ENCODE results near the gene GRM2. TPM values are rescaled to one million over a fixed set of nuclear protein-coding genes. Genes with fewer than 3 reads are reported as not detected.

Gene GRM2
- total and polyA plus RNA-seq, 8 donors: 0.06 to 0.58 (median 0.26) TPM; not detected in 4

GRCh38 chr3:51676102-51676640 lies 30.7 kb upstream of the GRM2 start:
- Histone ChIP-seq H3K27me3 (no peaks in the 10 kb centered on the region), H3K9me3 (no peaks in the 10 kb centered on the region), H3K4me3 (no peak overlapping the region), H3K36me3 (peaks cover 8 to 66% (median 60%) of the 10 kb centered on the region in 4 donors), H3K27ac (no peak overlapping the region), H3K4me1 (peaks cover 28 to 81% (median 51%) of the 10 kb centered on the region in 4 donors)
- TF ChIP-seq CTCF (IDR thresholded peaks at IDR 0.05): no peak
- no peak for TF ChIP-seq POLR2A (IDR thresholded peaks at IDR 0.05)
- no peak for TF ChIP-seq EP300 (IDR thresholded peaks at IDR 0.05)
- TF ChIP-seq POLR2AphosphoS5 (IDR thresholded peaks at IDR 0.05): no peak
- intact Hi-C loops (cut with DNase I; ENCODE audit: low total_unique reads): no loop called here
- WGBS, 5 donors: 86 to 100% (median 93%) methylated on average over 1 to 3 of the region's 3 CpGs
- DNase-seq: no peak

GRCh38 chr3:51677358-51677757 lies 29.5 kb upstream of the GRM2 start:
- H3K9me3 ChIP-seq: no peaks in the 10 kb centered on the region
- TF ChIP-seq CTCF (IDR thresholded peaks at IDR 0.05) (no peak), POLR2AphosphoS5 (IDR thresholded peaks at IDR 0.05) (no peak), POLR2A (IDR thresholded peaks at IDR 0.05) (no peak), EP300 (IDR thresholded peaks at IDR 0.05) (no peak)
- no peak overlapping the region for H3K4me3 ChIP-seq
- DNase-seq: no peak
- 79 to 90% (median 88%) methylated on average over 2 to 3 of the region's 3 CpGs for WGBS, 5 donors
- no peaks in the 10 kb centered on the region for H3K27me3 ChIP-seq
- intact Hi-C loops (cut with DNase I; ENCODE audit: low total_unique reads): no loop called here
- no peak overlapping the region for H3K27ac ChIP-seq
- H3K4me1 ChIP-seq: peaks cover 31 to 86% (median 54%) of the 10 kb centered on the region in 4 donors
- H3K36me3 ChIP-seq: peaks cover 8 to 68% (median 62%) of the 10 kb centered on the region in 4 donors

GRCh38 chr3:51678186-51678585 lies 28.7 kb upstream of the GRM2 start:
- Histone ChIP-seq H3K27me3 (no peaks in the 10 kb centered on the region), H3K36me3 (peaks cover 8 to 71% (median 63%) of the 10 kb centered on the region in 4 donors), H3K9me3 (no peaks in the 10 kb centered on the region), H3K4me3 (no peak overlapping the region), H3K27ac (no peak overlapping the region), H3K4me1 (peaks cover 23 to 81% (median 50%) of the 10 kb centered on the region in 4 donors)
- intact Hi-C loops (cut with DNase I; ENCODE audit: low total_unique reads): no loop called here
- no peak for TF ChIP-seq POLR2A (IDR thresholded peaks at IDR 0.05)
- no peak for TF ChIP-seq EP300 (IDR thresholded peaks at IDR 0.05)
- no peak for TF ChIP-seq POLR2AphosphoS5 (IDR thresholded peaks at IDR 0.05)
- no peak for TF ChIP-seq CTCF (IDR thresholded peaks at IDR 0.05)
- DNase-seq: no peak
- WGBS, 5 donors: 92 to 100% (median 100%) methylated on average over 1 of the region's 1 CpG

GRCh38 chr3:51678641-51679040 lies 28.2 kb upstream of the GRM2 start:
- intact Hi-C loops (cut with DNase I; ENCODE audit: low total_unique reads): no loop called here

More at GRCh38 chr3:51678641-51679040, 28.2 kb upstream of the GRM2 start:
- peaks cover 8 to 76% (median 67%) of the 10 kb centered on the region in 4 donors for H3K36me3 ChIP-seq
- H3K9me3 ChIP-seq: no peaks in the 10 kb centered on the region
- H3K27me3 ChIP-seq: no peaks in the 10 kb centered on the region
- WGBS, 5 donors: 77 to 95% (median 88%) methylated on average over 2 of the region's 2 CpGs
- H3K4me3 ChIP-seq: no peak overlapping the region
- peaks cover 18 to 76% (median 47%) of the 10 kb centered on the region in 4 donors for H3K4me1 ChIP-seq
- H3K27ac ChIP-seq: no peak overlapping the region
- DNase-seq: no peak
- TF ChIP-seq EP300 (IDR thresholded peaks at IDR 0.05) (no peak), POLR2AphosphoS5 (IDR thresholded peaks at IDR 0.05) (no peak), CTCF (IDR thresholded peaks at IDR 0.05) (no peak), POLR2A (IDR thresholded peaks at IDR 0.05) (no peak)
